C4-2B (cell line): ENCODE data around the gene KCNJ14.

Source experiments
- H3K27ac ChIP-seq: fragments of 450-650 bp; 2 replicates; pipeline ENCODE4 v1.5.1; 2017
- ZFX ChIP-seq: fragments of 450-650 bp; IDR thresholded peaks from 2 replicates; pipeline ENCODE4 v1.6.1; 2017
- TF ChIP-seq, protein P1 (sequence below): fragments of 450-650 bp; conservative IDR thresholded peaks from 2 replicates; pipeline ENCODE4 v1.5.1; 2017; ENCODE audit warnings: mild to moderate bottlenecking

Gene KCNJ14

GRCh38 chr19:48471836-48472235 lies 16.5 kb downstream of the KCNJ14 start:
- TF ChIP-seq ZFX = no peak
- TF ChIP-seq, protein P1, sequence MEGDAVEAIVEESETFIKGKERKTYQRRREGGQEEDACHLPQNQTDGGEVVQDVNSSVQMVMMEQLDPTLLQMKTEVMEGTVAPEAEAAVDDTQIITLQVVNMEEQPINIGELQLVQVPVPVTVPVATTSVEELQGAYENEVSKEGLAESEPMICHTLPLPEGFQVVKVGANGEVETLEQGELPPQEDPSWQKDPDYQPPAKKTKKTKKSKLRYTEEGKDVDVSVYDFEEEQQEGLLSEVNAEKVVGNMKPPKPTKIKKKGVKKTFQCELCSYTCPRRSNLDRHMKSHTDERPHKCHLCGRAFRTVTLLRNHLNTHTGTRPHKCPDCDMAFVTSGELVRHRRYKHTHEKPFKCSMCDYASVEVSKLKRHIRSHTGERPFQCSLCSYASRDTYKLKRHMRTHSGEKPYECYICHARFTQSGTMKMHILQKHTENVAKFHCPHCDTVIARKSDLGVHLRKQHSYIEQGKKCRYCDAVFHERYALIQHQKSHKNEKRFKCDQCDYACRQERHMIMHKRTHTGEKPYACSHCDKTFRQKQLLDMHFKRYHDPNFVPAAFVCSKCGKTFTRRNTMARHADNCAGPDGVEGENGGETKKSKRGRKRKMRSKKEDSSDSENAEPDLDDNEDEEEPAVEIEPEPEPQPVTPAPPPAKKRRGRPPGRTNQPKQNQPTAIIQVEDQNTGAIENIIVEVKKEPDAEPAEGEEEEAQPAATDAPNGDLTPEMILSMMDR = no peak
- no peak overlapping the region for H3K27ac ChIP-seq

GRCh38 chr19:48473161-48473966 lies 18.0 kb downstream of the KCNJ14 start:
- TF ChIP-seq, protein P1 = no peak
- no peak for TF ChIP-seq ZFX
- no peak overlapping the region for H3K27ac ChIP-seq

- TF ChIP-seq ZFX = no peak
- TF ChIP-seq, protein P1 = no peak
Observed at GRCh38 chr19:48474084-48474592, 18.8 kb downstream of the KCNJ14 start.

DNA sequence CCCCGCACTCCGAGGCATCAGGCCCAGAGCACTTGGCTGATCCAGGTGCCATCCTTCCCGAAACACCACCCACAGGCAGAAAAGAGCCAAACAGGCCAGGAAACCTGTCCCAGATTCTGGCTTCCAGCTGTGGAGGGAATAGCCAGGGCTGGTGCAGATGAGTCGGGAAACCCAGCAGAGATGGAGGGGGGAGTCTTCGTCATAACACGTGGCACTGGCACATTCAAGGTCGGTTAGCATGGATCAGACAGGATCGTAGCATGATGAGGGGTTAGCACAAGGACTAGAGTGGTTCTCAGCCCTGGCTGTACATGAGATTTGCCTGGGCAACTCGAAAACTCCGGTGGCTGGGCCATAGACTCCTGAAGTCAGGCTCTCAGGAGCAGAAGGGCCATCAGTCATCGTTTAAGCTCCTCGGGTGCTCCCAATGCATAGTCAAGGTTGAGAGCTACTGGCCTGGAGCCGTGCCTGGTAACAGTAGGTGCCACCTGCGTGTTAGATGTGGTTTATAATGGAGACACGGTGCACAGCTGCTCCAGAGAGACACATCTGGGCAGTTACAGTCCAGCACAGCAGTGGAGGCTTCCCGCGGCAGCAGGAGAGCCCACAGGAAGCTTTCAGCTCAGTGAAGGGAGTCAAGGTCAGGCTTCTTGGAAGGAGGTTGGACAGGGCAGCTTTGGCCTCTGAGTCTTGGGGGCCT lies 20.1 kb downstream of the KCNJ14 start:
- no peak overlapping the region for H3K27ac ChIP-seq
- TF ChIP-seq, protein P1 = no peak
- TF ChIP-seq ZFX = no peak

More at GRCh38 chr19:48474084-48474592, 18.8 kb downstream of the KCNJ14 start:
- no peak overlapping the region for H3K27ac ChIP-seq

DNA sequence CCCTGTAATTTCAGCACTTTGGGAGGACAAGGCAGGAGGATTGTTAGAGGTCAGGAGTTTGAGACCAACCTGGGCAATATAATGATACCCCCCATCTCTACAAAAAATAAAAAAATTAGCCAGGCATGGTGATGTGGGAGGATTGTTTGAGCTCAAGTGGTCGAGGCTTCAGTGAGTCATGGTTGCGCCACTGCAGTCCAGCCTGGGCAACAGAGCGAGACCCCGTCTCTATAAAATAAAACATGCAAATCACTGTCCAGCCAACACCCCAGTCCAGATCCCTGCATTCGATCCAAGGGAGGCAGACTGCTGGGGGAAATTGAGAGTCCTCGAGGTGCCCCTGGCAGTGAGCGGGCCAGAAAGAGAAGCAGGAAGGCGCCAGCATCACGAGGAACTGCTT lies 20.8 kb downstream of the KCNJ14 start:
- H3K27ac ChIP-seq = no peak overlapping the region
- TF ChIP-seq ZFX = no peak
- TF ChIP-seq, protein P1 = no peak

GRCh38 chr19:48477067-48477685 lies 21.8 kb downstream of the KCNJ14 start:
- H3K27ac ChIP-seq = no peak overlapping the region
- TF ChIP-seq, protein P1 = no peak
- TF ChIP-seq ZFX = no peak
